ENCODE measurements around the gene C16orf74.

The C16orf74 gene

DNA sequence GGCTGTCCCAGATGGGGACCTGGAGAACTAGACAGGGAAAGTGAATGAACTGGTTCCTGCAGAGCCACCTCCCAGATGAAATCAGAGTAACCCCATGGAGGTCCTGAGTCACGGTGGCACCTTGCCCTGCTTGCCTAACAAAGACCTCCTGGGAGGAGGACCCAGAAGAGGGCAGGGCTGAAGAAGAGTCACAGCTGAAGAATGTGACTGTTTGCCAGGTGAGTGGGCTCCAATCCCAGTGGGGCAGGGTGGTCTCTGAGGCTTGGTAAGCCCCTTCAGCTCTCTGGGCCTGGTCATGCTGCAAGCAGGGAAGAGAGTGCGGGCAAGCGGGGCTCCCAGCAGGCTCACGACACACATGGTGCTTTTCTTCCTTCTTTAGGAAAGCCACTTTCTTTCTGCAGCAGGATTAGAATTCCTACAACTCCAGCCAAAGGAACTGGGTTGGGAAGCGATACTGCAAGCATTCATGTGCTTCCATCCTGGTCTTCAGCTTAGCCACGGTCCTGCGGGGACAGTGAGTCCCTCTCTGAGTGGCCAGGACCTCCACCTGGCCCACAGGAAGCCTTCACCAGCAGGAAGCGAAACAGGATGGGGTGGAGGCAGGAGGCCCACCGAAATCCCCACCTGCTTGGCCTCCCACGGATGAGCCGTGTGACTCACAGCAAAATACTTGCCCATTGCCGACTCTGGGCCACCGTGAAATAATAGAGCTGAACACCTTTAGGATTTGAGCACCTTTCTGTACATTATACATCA lies 4.3 kb downstream of the C16orf74 start:
- no peak for DNase-seq

GRCh38 chr16:85738923-85739715 lies 11.8 kb downstream of the C16orf74 start:
- DNase-seq: no peak

DNA sequence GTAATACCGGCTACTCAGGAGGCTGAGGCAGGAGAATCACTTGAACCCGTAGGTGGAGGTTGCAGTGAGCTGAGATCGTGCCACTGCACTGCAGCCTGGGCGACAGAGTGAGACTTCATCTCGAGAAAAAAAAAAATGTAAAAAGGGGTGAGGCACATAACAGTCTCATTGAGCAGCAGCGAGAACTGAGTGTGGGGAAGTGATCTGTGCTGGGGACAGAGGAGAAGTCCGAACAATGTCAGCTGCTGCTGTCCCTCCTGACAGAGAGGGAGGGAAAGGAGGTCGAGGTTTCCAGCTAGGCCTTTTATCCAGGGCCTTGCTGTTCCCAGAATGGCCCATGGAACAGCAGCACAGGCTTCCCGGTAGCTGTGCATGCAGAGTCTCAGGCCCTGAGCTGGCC lies 14.0 kb downstream of the C16orf74 start:
- DNase-seq: peak in 2 of 3 donors; percentile 29

- DNase-seq: no peak
Observed at GRCh38 chr16:85735946-85736345, 14.9 kb downstream of the C16orf74 start.

DNA sequence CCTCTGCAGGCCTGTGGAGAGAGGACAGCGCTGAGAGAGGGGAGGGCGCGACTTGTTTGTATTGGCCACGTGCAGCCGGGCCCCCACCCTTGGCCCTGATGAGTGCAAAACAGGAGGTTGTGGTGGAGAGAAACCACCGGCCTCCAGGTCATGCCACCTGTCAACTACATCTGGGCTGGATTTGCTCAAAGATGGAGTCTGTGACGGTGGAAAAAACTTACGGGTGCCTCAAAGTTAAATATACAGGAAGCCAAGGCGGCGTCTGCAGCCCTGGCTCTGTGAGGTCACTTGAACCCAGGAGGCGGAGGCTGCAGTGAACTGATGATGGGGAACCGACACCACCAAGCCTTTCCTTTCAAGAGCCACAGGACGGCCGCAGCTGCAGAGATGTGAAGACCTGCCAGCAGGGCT lies 15.7 kb downstream of the C16orf74 start:
- DNase-seq: peak in 2 of 3 donors; percentile 23 to 33

GRCh38 chr16:85734311-85735017 lies 16.4 kb downstream of the C16orf74 start:
- no peak for DNase-seq

GRCh38 chr16:85733839-85734170 lies 17.1 kb downstream of the C16orf74 start:
- DNase-seq: peak; percentile 55 to 76 (median 57)

- peak; percentile 63 to 73 (median 68) for DNase-seq
Observed at GRCh38 chr16:85733155-85733838, 17.6 kb downstream of the C16orf74 start.

GRCh38 chr16:85731179-85731578 lies 19.7 kb downstream of the C16orf74 start:
- DNase-seq: no peak

DNA sequence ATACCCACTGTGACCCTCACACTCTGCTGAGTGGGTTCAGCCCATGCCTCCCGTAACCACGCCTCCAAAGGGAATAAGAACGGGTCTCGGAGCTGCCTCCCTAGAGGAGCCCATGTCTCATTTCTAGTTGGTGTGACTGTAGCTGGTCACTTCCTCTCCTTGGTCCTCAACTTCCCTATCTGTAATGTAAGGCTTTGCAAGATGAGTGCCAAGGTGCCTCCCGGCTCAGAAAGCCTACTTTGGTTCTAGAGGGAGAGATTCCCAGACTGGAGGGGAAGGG lies 20.8 kb downstream of the C16orf74 start:
- DNase-seq: peak; percentile 70 to 80 (median 77)

DNA sequence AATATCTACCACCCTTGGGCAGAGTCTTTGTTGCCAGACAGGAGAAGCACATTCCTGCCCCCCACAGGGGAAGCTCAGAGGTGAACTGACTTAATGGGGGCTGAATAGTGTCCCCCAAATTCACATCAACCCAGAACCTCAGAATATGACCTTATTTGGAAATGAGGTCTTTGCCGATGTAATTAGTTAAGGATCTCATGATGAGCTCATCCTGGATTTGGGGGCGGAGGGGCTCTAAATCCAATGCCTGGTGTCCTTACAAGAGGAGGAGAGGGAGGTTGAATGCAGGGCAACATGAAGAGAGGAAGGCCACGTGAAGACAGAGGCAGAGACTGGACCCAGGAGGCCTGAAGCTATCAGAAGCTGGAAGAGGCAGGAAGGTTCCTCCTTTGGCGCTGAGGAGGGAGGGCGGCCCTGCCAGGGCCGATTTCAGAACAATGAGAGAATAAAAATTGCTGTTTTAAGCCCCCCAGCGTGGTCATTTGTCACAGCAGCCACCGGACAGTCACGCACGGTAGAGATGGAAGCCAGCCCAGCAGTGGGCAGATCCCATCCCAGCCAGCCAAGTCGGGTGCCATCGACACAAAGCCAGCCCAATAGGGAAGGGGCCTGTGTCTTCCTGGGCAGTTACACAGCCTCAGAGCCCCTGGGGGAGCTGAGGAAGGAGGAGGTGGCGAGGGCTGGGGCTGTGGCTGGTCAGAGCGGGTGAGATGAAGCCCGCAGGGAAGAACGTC lies 21.3 kb downstream of the C16orf74 start:
- DNase-seq: no peak

DNA sequence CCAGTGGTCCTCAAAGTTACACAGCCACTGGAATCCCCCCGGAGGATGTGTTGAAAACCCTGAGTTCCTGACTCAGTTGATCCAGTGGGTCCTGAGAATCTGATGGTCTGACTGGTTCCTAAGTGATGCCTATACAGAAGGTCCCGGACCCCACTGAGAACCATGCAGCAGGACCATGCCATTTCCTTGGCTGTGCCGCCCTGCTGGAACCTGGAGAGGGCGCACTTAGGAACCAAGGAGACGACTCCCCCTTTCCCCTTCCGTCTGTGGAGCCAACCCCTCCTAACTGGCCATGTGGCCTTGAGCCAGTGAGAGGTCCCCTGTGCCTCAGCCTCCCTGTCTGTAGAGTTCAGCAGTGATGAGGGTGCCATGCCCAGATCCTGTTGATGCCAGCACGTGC lies 22.0 kb downstream of the C16orf74 start:
- no peak for DNase-seq

DNA sequence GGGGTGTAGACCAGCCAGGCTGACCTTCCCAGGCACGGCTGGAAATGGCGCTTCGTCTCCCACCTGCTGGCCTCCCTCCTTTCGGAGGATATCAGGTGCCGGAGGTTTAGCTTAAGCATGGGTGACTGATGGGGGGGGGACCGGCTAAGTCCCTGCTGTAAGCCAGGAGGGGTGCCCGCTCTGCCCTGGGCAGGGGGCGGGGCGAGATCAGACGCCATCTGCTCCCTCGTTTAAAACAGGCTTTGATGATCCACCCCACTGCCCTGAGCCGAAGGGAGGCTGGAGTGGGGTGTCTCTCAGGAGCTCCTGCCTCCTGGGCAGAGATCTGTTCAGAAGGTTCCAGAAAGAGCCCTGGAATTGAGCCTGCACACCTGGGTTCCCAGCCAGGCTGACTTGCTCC lies 26.0 kb downstream of the C16orf74 start:
- no peak for DNase-seq

DNA sequence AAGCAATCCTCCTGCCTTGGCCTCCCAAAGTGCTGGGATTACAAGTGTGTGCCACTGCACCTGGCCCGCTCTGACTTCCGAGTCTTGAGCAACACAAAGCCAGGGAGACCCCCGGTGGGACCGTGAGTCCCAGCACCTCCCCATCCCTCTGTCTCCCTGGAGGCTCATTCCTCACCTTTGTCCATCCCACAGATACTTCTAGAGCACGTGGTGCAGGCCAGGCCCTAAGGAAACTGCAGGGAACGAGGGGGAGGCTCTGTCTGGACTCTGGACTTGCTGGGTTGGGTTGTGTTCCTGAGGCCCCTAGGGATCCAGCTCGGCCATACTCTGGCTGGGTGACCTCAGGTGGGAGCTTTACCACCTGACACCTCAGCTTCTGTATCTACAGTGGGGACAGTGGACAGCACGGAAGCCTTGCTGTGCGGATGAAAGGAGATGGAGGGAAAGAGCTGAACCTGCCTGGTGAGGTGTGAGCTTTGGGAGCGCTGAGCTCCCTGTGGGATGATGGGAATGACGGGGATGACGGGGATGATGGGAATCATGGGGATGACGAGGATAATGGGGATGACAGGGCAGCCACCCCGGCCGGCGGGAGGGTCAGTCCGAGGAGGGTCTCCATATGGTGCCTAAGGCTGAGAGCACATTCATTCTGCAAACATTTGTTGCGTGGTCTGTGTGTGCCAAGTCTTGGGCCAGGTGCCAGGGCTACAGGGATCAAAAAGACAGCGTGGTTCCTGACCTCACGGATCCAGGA lies 26.6 kb downstream of the C16orf74 start:
- no peak for DNase-seq

DNA sequence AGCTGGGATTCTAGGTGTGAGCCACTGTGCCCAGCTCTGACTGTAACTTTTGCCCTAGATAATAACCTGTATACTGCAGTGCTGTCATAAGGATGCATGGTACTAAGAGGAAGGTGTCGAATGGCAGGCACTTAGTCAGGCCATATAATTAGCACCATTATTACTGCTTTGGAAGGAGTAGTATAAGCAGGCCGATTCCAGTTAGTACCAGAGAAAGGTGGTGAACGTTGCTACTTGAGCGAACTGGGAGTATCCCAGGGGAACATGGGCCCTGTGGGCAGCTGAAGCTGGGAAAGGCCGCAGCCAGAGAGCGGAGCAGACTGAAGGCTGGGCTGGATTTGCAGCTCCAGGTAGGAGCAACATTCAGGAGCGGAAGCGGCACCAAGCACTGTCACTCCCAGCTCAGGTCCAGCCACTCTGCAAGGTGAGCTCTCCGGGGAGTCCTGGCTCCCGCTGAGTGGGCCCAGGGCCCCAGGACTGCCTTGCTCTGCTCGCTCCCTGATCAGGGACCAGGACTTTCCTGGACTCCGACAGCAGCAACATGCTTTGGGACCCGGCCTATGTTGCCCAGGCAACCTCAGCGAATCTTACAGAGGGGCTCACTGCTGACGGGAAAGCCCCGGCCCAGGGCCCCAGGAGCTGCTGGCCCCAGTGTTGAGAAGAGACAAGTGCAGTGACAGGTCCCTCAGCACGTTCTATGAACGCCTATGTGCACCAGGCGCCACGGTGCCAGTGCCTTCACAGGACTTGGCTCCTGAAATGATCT lies 28.6 kb downstream of the C16orf74 start:
- no peak for DNase-seq

GRCh38 chr16:85720302-85720637 lies 30.6 kb downstream of the C16orf74 start:
- DNase-seq: no peak

DNA sequence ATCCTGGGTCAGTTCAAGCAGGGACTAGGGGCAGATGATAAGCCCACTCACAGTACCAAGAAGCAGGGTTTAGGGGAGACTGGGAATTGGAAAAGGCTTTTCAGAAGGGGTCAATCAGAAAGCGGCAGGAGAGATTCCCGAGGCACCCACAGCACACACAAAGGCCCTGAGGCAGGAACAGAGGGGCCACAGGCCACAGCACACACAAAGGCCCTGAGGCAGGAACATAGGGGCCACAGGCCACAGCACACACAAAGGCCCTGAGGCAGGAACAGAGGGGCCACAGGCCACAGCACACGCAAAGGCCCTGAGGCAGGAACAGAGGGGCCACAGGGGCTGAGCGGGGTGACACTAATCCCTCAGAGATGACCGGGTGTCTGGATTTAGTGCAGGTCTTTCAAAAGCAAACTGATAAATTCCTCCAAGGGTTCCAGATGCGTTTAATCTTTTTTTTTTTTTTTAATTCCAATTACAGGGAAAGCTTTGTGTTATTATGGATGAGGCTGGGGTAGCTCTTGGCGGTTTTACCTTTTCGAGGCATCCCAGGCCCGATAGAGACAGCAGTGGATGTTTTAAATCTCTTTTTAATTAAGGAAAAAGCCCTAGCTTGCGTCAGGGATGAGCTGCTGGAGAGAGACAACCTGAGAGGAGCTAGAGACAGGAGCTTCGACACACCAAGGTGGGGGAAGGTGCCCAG lies 31.1 kb downstream of the C16orf74 start:
- DNase-seq: no peak

DNA sequence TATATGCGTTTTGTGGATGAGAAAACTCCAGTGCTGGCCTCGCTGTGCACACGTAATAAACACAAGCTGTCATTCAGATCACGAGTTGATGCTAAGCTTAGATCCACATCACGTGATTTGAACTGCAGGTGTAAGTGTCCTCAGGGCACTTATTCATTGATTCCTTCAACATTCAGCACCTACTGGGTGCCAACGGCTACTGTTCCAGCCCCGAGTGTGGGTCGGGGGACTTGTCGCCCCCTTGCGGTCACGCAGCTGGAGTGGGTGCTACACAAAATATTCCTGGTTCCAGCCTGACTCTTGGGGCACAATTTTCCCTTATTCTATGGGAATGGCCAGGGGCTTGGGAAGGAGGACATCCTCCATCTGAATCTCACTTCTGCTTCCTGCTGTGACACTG lies 32.2 kb downstream of the C16orf74 start:
- peak; percentile 33 to 60 (median 44) for DNase-seq

DNA sequence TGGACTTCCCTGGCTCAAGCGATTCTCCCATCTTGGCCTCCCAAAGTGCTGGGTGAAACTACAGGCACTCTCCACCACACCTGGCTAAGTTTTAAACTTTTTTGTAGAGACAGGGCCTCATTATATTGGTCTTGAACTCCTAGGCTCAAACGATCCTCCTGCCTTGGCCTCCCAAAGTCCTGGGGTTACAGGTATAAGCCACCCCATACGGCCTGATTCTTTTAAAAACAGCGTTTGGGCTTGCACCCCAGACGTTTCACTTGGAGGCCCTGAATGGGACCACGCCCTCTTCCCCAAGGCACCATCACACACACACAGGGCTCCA lies 32.8 kb downstream of the C16orf74 start:
- no peak for DNase-seq

GRCh38 chr16:85717393-85718152 lies 33.3 kb downstream of the C16orf74 start:
- peak; percentile 86 to 92 (median 91) for DNase-seq
